ENCODE measurements around the gene CRYL1.

Gene CRYL1

GRCh38 chr13:20528452-20528851, 2.8 kb upstream of the CRYL1 start:
- TF ChIP-seq CTCF (IDR thresholded peaks at IDR 0.05; ENCODE audit: extremely low read depth, missing control alignments): no peak
- DNase-seq (ENCODE audit: low spot score): peak; percentile 63

GRCh38 chr13:20526664-20527063, 1.0 kb upstream of the CRYL1 start:
- no peak for TF ChIP-seq CTCF (IDR thresholded peaks at IDR 0.05; ENCODE audit: extremely low read depth, missing control alignments)
- no peak for DNase-seq (ENCODE audit: low spot score)

- DNase-seq (ENCODE audit: low spot score): peak; percentile 33
These were observed 485 bp downstream of the CRYL1 start for GRCh38 chr13:20525144-20525600.

GRCh38 chr13:20521364-20522115, 4.1 kb downstream of the CRYL1 start:
- TF ChIP-seq CTCF (IDR thresholded peaks at IDR 0.05; ENCODE audit: extremely low read depth, missing control alignments): no peak
- DNase-seq (ENCODE audit: low spot score): no peak

More at GRCh38 chr13:20525144-20525600, 485 bp downstream of the CRYL1 start:
- no peak for TF ChIP-seq CTCF (IDR thresholded peaks at IDR 0.05; ENCODE audit: extremely low read depth, missing control alignments)

- TF ChIP-seq CTCF (IDR thresholded peaks at IDR 0.05; ENCODE audit: extremely low read depth, missing control alignments): no peak
- no peak for DNase-seq (ENCODE audit: low spot score)
These were observed 5.8 kb downstream of the CRYL1 start for GRCh38 chr13:20519875-20520274.

- DNase-seq (ENCODE audit: low spot score): no peak
- no peak for TF ChIP-seq CTCF (IDR thresholded peaks at IDR 0.05; ENCODE audit: extremely low read depth, missing control alignments)
These were observed 7.0 kb downstream of the CRYL1 start for GRCh38 chr13:20518660-20519100.

- no peak for DNase-seq (ENCODE audit: low spot score)
- TF ChIP-seq CTCF (IDR thresholded peaks at IDR 0.05; ENCODE audit: extremely low read depth, missing control alignments): no peak
These were observed 10.8 kb downstream of the CRYL1 start for GRCh38 chr13:20514866-20515265.
